Loucy (cell line): ENCODE measurements around the gene PNPT1.

Source experiments
- CTCF ChIP-seq: fragments of 200-600 bp; sonication (generic); conservative IDR thresholded peaks from 2 replicates; pipeline ENCODE4 v1.5.1; 2014; ENCODE audit warnings: mild to moderate bottlenecking, antibody characterized with exemption, low read length
- EZH2phosphoT487 ChIP-seq: fragments of 200-600 bp; IDR thresholded peaks from 2 replicates; pipeline ENCODE4 v1.6.1; 2018; ENCODE audit warnings: antibody characterized with exemption, mild to moderate bottlenecking, moderate library complexity, borderline replicate concordance

DNA sequence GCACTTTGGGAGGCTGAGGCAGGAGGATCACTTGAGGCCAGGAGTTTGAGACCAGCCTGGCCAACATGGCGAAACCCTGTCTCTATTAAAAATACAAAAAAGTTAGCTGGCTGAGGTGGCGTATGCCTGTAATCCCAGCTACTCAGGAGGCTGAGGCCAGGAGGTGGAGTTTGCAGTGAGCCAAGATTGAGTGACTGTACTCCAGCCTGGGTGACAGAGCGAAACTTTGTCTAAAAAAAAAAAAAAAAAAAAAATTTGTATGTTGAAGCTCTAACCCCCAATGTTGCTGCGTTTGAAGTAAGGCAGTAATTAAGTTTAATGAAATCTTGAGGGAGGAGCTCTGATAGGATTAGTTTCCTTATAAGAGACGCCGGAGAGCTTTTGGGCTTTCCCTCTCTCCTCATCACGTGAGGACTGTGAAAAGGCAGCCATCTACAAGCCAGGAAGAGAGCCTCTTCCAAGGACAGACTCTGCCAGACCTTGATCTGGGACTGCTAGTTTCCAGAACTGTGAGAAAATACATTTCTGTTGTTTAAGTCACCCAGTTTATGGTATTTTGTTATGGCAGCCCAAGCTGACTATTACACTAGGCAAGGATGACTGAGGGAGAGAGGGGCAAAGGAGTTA is 11.5 kb upstream of the PNPT1 start:
- TF ChIP-seq EZH2phosphoT487 (no peak), CTCF (no peak)
